ENCODE data around the gene OR51S1. TPM values are rescaled to one million over a fixed set of nuclear protein-coding genes. Genes with fewer than 3 reads are reported as not detected.
"Not testable (repeated sequence)": the region's sequence is repeated elsewhere in the genome, so short reads cannot be mapped to it uniquely, and the experiment has no call there.

The OR51S1 gene
- total RNA-seq, 2 experiments from 2014 or later = not detected

GRCh38 chr11:4809246-4809645 is 39.8 kb downstream of the OR51S1 start:
- no peak overlapping the region for H3K27ac Mint-ChIP-seq
- ATAC-seq (no peak), DNase-seq (no peak)
- no peaks in the 10 kb centered on the region for H3K9me3 Mint-ChIP-seq
- POLR2A ChIA-PET = no interaction called here
- H3K27me3 Mint-ChIP-seq = no peaks in the 10 kb centered on the region
- H3K4me1 Mint-ChIP-seq (ENCODE audit: low read depth) = no peaks in the 10 kb centered on the region
- H3K36me3 Mint-ChIP-seq (ENCODE audit: low read depth) = no peaks in the 10 kb centered on the region
- TF ChIP-seq CTCF (IDR thresholded peaks at IDR 0.05) = no peak
- H3K4me3 Mint-ChIP-seq = no peak overlapping the region
- intact Hi-C loops (cut with micrococcal nuclease) = no loop called here
- CTCF ChIA-PET = no interaction called here

GRCh38 chr11:4808476-4808875 is 40.5 kb downstream of the OR51S1 start:
- intact Hi-C loops (cut with micrococcal nuclease) = no loop called here
- no peak for DNase-seq
- no peak for TF ChIP-seq CTCF (IDR thresholded peaks at IDR 0.05)
- Mint-ChIP-seq H3K27ac (no peak overlapping the region), H3K4me3 (no peak overlapping the region), H3K4me1 (ENCODE audit: low read depth) (no peaks in the 10 kb centered on the region), H3K27me3 (peaks cover under 1% of the 10 kb centered on the region), H3K36me3 (ENCODE audit: low read depth) (no peaks in the 10 kb centered on the region), H3K9me3 (no peaks in the 10 kb centered on the region)
- ChIA-PET POLR2A (no interaction called here), CTCF (no interaction called here)
- ATAC-seq = no peak

- intact Hi-C loops (cut with micrococcal nuclease) = no loop called here
- ChIA-PET POLR2A (no interaction called here), CTCF (no interaction called here)
- no peaks in the 10 kb centered on the region for H3K4me1 Mint-ChIP-seq (ENCODE audit: low read depth)
- no peak for TF ChIP-seq CTCF (IDR thresholded peaks at IDR 0.05)
- H3K27me3 Mint-ChIP-seq = peaks cover 5% of the 10 kb centered on the region
- no peaks in the 10 kb centered on the region for H3K9me3 Mint-ChIP-seq
- no peak within 1 kb of the TSS for H3K27ac Mint-ChIP-seq
- H3K4me3 Mint-ChIP-seq = no peak within 1 kb of the TSS
- no peak for DNase-seq
- ATAC-seq = no peak
- H3K36me3 Mint-ChIP-seq (ENCODE audit: low read depth) = no peaks in the 10 kb centered on the region
Measured at GRCh38 chr11:4804280-4804679, 44.7 kb downstream of the OR51S1 start, which contains the start of gene OR52R1. Gene OR52R1 (minus strand): TSS chr11:4804380. CDS start chr11:4804380, 0 bp downstream.

- H3K9me3 Mint-ChIP-seq; H3K27me3 Mint-ChIP-seq; ATAC-seq; intact Hi-C loops (cut with micrococcal nuclease); DNase-seq; H3K4me3 Mint-ChIP-seq; H3K27ac Mint-ChIP-seq; POLR2A ChIA-PET; CTCF ChIA-PET; H3K36me3 Mint-ChIP-seq (ENCODE audit: low read depth); H3K4me1 Mint-ChIP-seq (ENCODE audit: low read depth): not testable (repeated sequence)
Measured at GRCh38 chr11:4801316-4801715, 47.7 kb downstream of the OR51S1 start.

GRCh38 chr11:4798427-4799183 is 50.4 kb downstream of the OR51S1 start:
- intact Hi-C loops (cut with micrococcal nuclease) = no loop called here
- Mint-ChIP-seq H3K4me3 (no peak overlapping the region), H3K36me3 (ENCODE audit: low read depth) (no peaks in the 10 kb centered on the region), H3K27me3 (peaks cover 5% of the 10 kb centered on the region), H3K27ac (no peak overlapping the region), H3K4me1 (ENCODE audit: low read depth) (no peaks in the 10 kb centered on the region), H3K9me3 (no peaks in the 10 kb centered on the region)
- CTCF ChIA-PET = no interaction called here
- DNase-seq (no peak), ATAC-seq (no peak)
- POLR2A ChIA-PET = no interaction called here
- TF ChIP-seq CTCF (IDR thresholded peaks at IDR 0.05) = no peak

Other genes with a start within 250 kb of the OR51S1 start
- gene TRIM68, start 241.0 kb downstream of the OR51S1 start, total RNA-seq = 10 to 100 TPM; 10.2 to 11.4 TPM
- gene OR51D1, start 211.7 kb downstream of the OR51S1 start, total RNA-seq = not detected
- not detected for gene OR51E1, start 205.2 kb downstream of the OR51S1 start, total RNA-seq
- gene OR51E2, start 151.4 kb downstream of the OR51S1 start, total RNA-seq = not detected
- gene MMP26, start 144.4 kb downstream of the OR51S1 start, total RNA-seq = not detected
- gene OR51F1, start 79.3 kb downstream of the OR51S1 start, total RNA-seq = not detected
- gene OR52R1, start 44.8 kb downstream of the OR51S1 start, total RNA-seq = not detected
- gene OR51F2, start 27.9 kb downstream of the OR51S1 start, total RNA-seq = not detected
- not detected for gene OR51T1, start 32.7 kb upstream of the OR51S1 start, total RNA-seq
- not detected for gene OR51A7, start 54.6 kb upstream of the OR51S1 start, total RNA-seq
- gene OR51G2, start 70.1 kb upstream of the OR51S1 start, total RNA-seq = not detected
- not detected for gene OR51G1, start 75.1 kb upstream of the OR51S1 start, total RNA-seq
- not detected for gene OR51A4, start 98.4 kb upstream of the OR51S1 start, total RNA-seq
- not detected for gene OR51A2, start 106.5 kb upstream of the OR51S1 start, total RNA-seq
- not detected for gene OR51L1, start 145.6 kb upstream of the OR51S1 start, total RNA-seq
- gene OR52J3, start 197.3 kb upstream of the OR51S1 start, total RNA-seq = not detected
- not detected for gene OR52E2, start 210.4 kb upstream of the OR51S1 start, total RNA-seq
- not detected for gene OR52E1, start 220.4 kb upstream of the OR51S1 start, total RNA-seq